HG02571 (cell line): ENCODE data around the gene CSF2.

Source experiments
- ATAC-seq: cut with Tn5 transposase; IDR thresholded peaks from one replicate; pipeline ENCODE4 v1.9.1; 2021; ENCODE audit warnings: mild to moderate bottlenecking, moderate library complexity; ENCODE audit not compliant: unreplicated experiment

The CSF2 gene

DNA sequence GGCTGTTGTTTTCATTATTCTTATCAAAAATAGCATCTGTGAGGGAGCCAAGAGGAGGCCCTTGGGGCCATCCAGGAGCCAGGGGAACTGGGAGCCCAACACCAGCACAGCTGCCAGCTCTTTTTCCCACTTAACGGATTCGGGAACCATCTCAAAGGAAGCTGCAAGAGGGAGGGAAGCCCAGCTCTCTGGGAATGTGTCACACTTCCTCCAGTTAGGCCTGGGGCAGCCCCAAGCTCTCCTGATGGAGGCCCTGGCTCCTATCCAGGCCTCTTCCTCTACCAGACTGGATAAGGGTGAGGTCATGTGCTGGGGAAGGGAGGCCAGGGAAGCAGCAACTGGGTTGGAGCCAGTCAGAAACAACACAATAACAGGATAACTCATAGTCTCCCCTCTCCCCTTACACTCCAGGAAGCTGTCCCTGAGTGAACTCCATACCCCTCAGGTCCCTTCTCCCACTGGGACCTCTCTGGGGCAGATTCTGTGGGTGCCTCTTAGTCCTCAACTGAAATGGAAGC lies 12.7 kb downstream of the CSF2 start:
- no peak for ATAC-seq

DNA sequence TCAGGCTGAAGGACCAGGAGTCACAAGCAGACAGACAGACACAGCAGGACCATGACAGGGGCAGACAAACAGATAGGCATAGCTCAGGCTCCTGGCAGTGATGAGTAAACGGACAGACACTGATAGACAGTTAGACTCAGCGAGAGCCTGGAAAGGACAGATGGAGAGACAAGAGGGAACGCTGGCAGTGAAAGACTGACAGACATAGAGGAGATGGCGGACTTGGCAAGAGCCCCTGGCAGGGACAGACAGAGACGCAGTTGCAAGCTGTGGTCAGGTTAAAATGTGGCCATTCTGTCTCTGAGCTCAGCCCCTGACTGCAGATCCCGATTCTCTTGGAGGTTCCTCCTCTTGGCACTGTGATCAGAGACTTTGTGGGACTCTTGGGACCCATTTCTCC lies 13.6 kb downstream of the CSF2 start:
- no peak for ATAC-seq

DNA sequence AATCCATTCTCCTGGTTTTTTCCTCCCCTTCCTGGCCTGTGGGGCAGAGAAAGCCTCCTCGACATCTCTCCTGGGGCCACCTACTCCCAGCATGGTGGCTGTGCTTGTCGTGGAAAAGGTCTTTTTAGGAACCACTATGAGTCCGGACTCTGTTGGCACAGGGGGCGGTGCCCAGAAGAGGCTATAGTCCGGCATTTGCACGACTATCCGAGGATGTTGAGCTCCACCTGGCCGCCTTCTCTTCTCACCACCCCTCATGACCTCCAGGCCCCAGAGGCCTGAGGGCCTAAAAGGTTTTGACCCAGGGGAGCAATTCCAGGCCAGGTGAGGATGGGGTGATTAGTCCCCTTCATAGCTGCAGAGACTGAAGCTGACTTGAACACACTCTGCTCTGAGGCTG lies 14.1 kb downstream of the CSF2 start:
- ATAC-seq, result no peak

DNA sequence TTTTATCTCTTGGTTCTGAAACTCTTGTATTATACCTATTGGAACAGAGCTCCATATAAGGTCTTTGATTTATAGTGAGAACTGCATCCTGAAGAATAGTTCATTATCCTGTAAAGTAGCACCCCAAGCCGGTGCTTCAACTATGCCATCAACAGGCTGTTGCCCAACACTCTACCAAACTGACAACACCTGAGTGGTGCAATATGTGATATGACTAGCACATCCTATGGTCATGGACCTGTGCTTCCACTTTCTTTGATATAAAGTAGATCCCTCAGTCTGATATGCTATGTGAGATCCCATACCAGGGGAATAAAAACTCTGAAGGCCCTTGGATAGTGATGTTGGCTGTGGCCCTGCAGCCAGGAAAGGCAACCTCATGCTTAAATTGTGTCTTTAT lies 15.8 kb downstream of the CSF2 start:
- ATAC-seq, result no peak

DNA sequence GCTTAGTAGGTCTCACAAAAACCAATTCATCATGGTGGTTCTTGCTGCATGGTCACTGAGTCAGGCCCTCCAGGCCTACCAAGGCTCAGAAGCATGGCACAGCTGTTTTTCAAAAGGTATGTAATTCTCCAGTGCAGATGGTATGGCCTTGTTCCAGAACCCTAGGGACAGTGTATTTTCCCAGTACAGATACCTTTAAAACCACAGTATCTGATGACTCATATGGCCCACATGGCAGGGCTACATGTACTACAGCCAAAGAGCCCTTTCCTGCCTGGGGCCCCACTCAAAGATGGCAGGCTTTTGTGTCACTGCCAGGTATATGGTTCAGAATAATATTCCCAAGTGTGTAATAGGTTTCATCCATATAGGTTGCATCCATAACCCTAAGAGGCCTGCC lies 16.5 kb downstream of the CSF2 start:
- no peak for ATAC-seq

DNA sequence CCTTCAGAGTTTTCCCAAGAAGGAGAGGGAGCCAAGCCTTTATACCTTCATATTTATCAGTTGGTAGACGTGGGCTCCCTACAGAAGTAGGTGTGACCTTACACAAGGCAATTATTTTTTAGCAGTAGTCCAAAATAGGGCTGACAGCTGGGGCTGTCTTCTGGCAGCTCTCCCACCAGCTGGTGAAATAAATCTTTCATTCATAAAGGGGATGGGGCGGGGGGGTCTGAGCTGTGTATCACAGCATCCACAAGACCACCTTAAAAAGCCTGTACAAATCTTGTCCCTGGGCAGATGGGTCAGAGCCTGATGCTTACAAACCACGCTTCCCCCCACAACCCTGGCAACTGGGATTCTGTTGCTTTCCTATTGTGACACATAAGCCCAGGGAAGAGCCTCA lies 19.7 kb downstream of the CSF2 start:
- no peak for ATAC-seq

DNA sequence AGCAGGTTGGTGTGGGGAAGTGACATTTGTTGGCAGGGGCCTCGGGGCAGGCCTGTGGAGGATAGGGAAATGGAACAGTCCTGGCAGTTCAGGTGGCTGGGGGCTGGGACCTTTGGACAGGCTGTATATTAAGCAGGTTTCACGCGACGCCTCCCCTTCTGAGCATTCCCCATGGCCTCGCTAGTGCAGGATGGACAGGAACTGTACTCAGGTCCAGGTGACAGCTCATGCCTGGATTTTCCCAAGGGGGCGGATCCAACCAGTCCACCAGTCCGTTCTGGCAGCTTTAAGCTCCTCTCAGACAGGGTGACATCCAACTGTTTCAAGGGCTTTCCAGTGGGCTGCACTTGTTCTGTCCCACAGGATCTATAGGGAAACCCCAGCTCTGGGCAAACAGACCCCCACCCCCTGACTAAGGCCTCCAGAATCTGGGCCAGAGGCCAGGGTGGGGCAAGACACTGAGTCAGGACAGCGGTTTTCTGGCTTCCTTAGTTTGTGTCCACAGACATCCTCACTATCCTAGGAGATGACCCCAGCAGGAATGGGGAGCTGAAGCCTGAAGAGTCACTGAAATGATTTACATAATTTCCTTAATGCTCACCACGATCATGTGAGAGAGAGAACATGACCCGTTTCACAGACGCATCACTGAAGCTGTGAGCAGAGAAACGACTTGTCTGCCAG lies 20.9 kb downstream of the CSF2 start:
- no peak for ATAC-seq

DNA sequence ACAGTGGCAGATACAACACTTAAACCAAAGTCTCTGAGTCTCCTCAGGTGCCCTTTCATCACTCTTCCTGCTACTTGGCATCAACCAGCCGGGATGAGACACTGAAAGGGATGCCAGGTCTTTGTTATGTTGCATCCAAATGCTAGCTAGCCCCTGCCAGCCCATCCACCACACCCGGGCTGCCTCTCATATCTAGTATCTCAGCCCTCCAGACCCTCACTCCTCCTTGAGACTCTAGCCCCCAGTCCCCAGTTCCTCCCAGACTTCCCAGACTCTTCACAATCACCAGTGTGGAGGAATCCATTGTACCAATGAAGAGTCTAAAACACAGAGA lies 21.5 kb downstream of the CSF2 start:
- no peak for ATAC-seq

DNA sequence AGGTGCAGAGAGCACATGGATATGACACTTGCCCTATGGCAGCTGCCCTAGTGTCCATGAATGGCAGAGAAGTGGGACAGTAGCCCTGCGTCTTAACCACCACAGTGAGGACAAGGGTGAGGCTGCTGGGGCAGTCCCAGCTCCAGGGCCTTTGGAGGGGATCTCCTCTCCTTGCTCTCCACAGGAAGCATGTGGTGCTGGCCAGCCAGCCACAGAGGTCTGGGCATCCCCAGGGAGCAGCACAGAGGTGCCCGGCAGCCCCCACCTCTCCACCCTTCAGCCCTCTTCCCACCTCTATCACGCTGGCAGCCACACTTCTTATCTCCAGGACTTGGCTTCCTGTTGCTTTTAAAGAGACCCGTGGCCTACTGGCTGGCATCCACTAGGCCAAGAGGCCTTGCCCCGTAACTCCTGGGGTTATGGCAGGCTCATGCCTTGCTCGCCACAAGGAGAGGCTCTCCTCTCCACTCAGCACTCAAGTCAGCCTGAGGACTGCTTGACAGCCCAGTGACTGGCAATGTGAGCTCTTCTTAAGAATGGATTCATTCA lies 21.9 kb downstream of the CSF2 start:
- no peak for ATAC-seq

DNA sequence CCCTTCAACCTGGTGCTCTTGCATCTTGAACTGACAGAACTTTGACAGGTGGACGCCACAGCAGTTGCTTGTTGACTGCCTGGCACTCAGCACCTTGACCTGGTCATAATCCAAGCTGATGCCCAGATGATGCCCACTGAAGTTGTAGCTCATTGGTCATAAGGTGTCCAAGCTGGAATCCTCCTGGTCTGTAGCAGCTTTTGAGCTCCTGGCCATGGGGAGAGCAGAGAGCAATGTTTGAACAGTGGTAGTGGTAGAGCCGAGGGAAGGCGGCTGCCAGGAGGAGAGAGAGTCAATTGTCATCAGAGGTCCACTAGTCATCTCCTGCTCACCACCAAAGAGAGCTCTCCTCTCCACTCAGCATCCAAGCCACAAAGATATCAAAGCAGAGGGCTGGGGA lies 23.3 kb downstream of the CSF2 start:
- ATAC-seq, result no peak

DNA sequence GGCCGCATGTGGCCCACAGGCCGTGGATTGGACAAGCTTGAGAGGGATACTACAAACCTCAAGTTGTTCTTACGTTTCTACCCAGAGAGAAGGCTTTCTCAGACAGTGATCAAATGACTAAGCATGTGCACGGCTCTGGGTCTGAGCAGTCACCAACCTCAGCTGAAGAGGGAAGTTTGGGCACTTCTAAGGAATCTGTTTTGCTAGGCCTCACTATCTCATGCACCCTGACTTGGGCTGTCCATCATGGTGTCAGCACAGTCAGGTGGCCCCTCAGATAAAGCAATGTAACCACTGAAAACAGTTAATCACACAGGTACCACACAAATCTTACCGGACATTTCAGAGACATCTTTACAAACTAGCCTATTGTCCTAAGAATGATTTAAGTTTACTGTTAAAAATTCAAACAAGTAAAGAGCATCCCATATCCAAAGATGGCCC lies 24.6 kb downstream of the CSF2 start:
- no peak for ATAC-seq

DNA sequence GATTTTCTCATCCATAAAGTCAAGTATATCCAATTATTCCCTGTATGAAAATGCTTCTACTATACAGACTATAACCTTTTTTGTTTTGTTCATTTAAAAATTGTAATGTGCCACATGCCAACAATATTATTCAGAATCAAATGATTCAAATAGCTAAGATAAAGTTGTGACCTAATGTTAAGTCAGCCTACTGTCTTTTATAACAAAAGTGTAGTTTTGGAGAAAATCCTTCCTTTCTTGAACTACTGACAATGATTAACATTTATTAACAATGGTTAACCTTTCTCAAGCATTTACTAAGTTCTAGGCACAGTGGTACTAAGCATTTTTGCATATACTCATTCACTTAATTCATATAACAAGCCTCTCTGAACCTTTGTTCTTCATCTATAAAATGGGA lies 25.0 kb downstream of the CSF2 start:
- no peak for ATAC-seq

DNA sequence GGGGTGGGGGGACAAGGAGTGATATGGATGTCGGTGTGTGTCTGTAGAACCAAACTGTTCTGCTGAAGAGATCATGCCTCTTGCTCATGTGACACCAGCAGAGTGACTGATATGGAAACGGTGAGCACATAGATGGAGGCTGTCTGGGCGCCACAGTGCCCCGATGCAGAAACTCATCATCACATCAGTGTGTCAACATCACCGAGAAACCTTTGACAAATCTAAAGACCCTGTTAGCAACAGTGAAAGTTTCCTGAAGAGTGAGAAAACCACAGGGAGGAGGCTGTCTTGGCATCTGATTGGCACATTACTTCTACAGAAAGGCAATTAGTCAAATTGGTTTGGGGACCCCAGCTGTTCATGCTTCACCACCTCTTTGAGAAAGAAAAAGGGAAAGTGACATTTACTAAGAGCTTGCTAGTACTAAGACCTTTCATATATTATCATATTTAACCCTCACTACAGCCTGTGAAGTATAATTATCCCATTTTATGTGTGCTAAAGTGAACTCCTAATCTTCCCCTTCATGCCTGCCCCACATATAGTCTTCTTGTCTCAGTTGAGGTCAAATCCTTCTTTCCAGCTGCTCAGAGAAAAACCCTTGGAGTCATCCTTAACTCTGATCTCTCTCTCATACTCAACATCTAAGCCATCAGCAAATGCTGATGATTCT lies 25.6 kb downstream of the CSF2 start:
- ATAC-seq, result no peak

DNA sequence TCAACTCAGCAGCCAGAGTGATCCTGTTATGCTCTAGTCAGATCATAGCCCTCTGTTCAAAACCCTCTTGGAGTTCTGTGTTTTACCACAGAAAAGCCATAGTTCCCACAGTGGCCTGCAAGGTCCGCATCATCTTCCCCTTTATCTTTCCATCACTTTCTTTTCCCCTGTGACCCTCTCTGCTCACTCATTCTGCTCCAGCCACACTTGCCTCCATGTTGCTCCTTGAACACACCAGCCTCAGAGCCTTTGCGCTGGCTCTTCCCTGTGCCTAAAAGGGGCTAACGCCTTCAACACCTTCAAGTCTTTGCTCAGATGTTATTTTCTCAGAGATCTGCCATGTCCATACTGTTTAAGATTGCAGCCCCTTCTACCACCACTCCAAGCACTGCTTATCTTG lies 26.3 kb downstream of the CSF2 start:
- no peak for ATAC-seq

DNA sequence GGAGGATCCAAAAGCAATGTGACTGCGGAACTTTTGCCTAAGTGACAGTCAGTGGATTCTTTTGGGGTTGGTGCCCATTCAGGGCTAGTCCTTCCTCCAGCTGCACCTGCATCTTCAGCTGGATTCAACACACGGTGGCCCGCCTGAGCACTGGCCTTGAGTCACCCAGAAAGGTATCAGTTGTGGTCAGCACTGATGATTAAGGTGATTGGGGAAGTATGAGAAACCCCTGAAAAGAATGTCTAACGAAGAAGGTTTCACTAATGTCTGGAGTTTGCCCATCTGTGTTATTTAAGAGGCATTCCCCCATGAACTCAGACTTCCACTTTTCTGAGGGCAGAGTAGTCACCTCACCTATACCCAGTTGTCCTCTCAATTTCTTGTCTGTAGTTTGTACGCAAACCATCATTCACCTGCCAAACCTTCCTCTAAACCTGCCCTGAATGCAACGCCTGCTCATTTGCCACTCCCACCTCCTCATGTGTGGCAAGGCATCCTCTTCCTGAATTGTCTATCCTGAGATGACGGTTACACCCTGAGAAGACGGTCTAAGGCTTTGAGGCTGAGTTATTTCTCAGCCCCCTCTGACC lies 27.2 kb downstream of the CSF2 start:
- ATAC-seq, result peak; percentile 28

DNA sequence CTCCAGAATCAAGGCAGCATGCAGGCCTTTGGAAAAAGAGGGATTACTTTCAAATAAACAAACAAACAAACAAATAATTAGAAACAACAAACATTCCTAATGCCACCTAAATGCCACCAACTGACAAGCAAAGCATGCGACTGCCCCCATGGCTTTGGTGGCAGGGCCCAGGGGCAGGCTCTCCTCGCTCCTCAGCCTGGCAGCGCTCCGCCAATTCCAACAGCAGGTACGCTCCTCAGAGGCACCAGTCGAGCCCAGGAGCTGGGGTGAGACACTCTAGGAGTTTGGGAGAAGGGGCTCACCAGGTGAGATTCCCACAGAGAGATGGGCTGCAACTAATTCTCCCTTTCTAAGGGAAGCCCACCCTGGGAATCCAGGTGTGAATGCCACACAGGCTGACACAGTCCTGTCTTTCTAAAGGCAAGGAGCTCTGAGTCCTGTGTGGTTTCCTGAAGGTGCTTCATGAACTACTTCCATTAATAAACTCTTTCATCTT lies 27.8 kb downstream of the CSF2 start:
- no peak for ATAC-seq

DNA sequence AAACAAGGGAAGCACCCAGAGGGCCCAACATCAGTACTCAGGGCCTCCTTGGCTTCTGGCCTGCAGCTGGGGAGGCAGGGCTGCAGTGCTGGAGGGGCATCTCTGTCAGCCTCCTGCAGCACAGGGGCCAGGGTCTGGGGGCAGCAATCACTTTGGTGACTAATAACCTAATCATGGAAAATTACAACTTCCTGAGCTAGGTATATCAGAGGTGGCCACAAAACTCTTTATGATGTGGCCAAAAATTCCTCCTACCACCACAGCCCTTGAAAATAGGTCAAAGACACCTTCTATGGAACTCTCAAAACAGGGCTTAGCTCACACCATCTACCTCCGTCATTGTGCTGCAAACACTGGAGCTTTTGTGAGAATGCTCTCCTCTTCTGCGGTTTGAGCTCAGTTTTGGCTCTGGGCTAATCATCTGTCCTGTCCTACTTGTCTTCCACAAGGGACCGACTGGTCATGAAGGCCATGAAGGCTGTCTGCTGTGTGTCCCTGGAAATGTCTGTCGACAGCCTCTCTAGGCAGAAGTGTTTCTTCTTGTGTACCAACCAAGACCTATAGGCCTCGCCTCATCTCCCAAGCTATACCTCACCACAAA lies 28.6 kb downstream of the CSF2 start:
- ATAC-seq, result no peak

DNA sequence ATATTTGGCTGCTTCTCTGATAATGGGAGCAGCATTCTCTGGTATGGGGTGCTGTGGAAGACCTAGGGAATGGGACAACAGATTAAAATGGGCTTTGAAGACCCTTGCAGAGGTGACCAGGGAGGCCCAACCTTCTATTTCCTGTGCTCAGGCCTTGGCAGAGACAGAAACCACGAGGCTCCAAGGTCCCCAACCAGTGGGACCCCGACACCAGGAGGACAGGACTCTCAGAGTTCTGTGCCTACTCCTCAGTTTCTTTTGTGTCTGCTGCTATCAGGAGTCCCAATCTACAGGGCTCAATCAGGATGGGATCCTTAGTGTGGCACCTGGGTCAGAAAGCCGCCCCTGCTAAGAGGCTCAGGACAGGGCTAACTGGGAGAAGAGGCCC lies 29.3 kb downstream of the CSF2 start:
- no peak for ATAC-seq

DNA sequence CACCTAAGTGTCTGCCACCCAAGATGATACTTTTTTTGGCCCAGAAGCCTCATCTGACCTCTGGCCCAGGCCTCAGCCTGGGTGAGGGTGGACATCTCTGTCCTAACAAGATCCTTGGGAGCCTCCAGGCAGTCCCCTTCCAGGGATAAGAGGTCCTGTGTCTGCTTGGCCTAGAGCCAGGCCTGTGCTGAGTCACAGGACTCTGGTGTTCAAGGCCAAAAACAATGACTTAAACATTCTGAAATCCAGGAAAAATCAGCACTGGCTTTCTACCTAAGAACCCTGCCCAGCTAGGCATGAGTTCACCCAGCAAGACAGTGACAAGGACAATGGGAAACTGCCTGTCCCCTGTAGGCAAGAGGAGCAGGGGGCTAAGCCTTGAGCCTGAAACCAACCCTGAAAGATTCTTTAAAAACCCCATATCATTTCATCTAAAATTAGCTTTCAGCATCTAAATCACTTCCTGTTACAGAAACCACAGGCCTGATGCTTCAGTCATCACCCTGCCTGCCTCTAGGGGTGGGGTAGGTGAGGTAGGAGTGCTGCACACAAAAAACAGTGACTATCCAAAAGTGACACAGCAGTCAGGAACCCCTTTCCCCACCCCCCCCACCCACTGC lies 29.9 kb downstream of the CSF2 start:
- ATAC-seq, result peak; percentile 60

DNA sequence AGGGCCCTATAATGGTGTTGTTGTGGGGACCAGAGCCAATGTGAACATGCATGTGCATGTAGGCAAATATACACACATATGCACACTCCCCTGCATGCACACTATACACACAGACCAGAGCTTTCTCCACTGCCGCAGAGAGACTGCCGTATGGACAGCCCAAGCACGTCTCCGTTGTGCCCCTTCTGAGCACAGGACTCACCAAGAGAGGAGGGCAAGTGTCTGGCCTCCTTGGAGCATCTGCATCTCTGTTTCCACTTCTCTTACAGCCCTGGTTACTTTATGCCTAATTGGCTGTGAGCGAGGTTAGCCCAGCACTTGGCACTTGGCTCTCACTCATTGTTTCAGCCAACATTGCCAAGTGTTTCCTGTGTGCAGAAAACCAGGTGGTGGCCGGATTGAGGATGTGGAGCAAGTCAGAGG lies 30.4 kb downstream of the CSF2 start:
- peak; percentile 17 for ATAC-seq

DNA sequence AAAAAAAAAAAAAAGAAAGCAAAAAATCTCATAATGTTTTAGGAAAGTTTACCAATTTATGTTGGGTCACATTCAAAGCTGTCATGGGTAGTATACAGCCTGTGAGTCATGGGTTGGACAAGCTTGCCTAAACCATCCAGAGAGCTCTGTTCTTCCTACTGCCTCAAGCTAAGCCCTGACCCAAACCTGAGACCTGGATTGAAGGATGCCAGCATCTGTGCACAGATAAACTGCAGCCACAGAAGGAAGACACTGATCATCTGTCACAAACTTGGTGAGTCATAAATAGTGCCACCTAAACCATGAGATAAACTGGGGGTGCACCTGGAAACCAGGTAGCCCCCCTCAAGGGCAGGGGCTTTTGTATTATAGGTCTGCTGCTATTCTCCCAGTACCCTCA lies 31.0 kb downstream of the CSF2 start:
- no peak for ATAC-seq
